NCI-H2081 treated with DMSO at 0.1 percent for 48 hours (cell line): ENCODE data around the gene KCNJ4.
A peak's percentile ranks its signal among the peaks of the same experiment; 100 is the strongest.
"Not testable (repeated sequence)": the region's sequence is repeated elsewhere in the genome, so short reads cannot be mapped to it uniquely, and the experiment has no call there.

Source experiments
- DNase-seq: peaks from one replicate; lab custom pipeline; 2025; lab: John Stamatoyannopoulos, UW

The KCNJ4 gene

GRCh38 chr22:38470179-38470578 is 15.2 kb upstream of the KCNJ4 start:
- DNase-seq = not testable (repeated sequence)

DNA sequence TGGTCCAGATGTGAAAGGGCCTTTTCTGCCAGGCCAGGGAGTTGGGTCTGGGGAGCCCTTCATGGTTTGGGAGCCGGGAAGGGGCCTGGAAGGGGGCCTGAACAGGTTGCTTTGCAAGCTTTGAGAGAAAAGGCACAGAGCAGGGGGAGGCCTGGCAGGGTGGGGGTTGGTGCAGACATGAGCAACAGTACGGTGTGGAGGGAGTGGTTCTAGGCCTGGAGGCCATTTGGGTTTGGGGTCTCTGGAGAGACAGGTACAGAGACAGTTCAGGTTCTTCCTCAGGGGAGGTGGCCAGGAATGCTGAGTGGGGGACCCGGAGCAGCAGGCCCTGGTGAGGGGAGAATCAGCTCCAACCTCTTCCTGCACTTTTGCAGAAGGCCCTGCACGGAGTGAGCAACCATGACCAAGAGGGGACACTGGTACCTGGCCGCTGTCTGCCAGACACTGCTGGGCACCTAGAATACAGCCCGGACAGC is 14.3 kb upstream of the KCNJ4 start:
- DNase-seq = no peak

- no peak for DNase-seq
Measured at GRCh38 chr22:38468443-38469305, 13.7 kb upstream of the KCNJ4 start.

DNA sequence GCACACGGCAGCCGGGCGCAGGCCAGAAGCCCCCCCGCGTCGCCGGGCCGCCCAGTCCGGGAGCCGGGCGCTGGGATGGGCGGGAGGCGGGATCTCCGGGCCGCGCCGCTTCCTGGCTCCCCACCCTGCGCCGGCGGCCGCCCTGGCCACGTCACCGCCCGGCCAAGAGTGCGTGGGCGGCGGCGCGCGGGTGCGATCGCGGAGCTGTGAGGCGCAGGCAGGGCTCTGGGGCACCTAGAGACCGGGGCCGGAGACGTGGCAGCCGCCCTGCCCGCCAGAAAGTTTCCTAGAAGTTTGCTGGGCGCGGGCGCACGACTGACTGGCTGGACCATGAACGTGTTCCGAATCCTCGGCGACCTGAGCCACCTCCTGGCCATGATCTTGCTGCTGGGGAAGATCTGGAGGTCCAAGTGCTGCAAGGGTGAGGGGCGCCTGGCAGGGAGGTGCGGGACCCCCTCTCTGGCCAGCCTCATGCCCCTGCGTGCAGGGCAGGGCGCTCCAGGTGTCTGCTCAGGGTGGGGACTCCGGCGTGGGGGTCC is 13.0 kb upstream of the KCNJ4 start, which contains the start of gene KDELR3:
KDELR3 (plus strand) TSS at position 193 of the 539 bp plus-strand sequence; CDS start at position 331, 138 bp downstream.
- no peak for DNase-seq

GRCh38 chr22:38467438-38467903 is 12.5 kb upstream of the KCNJ4 start:
- DNase-seq = no peak

- no peak for DNase-seq
Measured at GRCh38 chr22:38465673-38466490, 10.9 kb upstream of the KCNJ4 start.

DNA sequence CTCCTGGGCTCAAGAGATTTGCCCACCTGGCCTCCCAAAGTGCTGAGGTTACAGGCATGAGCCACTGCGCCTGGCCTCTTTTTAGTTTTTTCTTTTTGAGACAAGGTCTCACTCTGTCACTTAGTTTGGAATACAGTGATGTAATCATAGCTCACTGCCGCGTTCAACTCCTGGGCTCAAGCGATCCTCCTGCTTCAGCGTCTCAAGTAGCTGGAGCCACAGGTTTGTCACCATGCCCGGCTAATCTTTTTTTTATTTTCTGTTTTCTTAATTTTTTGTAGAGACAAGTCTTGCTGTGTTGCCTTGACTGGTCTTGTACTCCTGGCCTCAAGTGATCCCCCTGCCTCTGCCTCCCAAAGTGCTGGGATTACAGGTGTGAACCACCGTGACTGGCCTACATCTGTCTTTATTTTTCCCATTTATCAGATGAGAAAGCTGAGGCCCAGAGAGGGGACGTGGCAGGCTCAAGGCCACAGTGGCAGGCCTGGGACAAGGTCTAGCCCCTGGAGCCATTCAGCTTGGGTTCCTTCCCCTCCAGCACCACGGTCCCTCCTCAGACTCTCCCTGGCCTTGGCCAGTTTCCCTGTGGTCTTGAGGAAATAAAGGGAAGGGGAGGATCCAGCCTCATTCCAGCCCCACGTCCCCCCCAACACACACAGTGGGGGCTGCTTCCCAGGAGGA is 10.1 kb upstream of the KCNJ4 start:
- no peak for DNase-seq

- DNase-seq = no peak
Measured at GRCh38 chr22:38462960-38463784, 8.2 kb upstream of the KCNJ4 start.

DNA sequence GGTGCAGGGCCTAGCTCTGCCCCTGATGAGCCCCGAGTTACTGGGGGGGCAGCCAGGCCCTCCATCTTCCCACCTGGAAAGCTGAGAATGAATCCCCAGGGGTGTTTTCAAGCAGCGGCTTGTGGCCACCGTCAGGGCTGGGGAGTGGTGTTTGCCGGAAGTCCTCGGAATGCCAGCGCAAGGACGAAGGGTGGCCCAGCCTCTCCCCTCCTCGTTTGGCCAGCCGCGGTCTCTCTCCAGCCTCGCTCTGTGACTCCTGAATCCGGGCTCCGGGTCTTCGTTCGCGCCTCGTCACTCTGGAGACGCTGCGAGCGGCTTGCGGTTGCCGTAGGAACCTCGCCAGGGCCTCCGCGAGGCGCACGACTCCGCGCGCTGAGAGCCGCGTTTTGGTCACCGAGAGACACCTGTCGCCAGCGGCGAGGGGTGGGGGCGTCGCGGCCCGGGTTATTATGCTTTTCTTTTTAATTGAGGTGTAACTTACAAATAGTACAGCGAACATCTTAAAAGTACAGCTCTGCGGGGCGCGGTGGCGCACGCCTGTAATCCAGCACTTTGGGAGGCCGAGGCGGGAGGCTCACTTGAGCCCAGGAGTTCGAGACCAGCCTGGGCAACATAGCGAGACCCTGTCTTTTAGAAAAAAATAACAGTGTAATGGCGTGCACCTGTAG is 6.5 kb upstream of the KCNJ4 start:
- DNase-seq = peak; percentile 8

DNA sequence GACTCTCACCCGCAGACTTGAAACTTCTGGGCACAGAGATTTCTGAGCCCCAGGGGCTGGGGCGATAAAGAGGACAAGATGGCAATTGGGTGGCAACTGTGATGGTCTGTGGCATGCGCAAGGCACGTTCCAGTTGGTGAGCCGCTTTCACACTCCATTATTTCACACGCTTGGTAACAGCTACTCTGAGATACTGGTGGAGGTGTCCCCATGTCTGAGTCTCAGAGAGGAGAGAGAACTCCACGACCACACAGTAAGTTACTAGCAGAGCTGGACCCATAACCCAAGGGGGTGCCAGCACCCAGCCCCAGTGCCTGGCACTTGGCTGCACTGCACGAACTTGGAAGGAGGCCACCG is 6.0 kb upstream of the KCNJ4 start:
- no peak for DNase-seq

DNA sequence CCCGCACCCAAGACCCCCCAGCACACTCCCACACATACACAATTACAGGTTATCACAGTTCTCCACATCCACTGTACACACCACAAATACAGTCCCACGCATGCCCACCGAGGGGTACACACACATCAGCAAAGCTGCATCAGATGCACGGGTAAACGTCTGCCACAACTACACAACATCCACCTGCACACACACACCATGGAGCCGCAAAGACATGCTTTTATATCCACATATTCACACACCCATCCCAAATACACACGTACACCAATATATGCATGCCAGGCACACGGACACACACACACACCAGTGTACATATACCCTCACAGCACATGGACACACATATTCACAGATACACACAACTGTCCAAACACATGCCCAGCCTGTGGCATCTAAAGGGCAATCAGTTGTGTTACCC is 5.4 kb upstream of the KCNJ4 start:
- DNase-seq = no peak

DNA sequence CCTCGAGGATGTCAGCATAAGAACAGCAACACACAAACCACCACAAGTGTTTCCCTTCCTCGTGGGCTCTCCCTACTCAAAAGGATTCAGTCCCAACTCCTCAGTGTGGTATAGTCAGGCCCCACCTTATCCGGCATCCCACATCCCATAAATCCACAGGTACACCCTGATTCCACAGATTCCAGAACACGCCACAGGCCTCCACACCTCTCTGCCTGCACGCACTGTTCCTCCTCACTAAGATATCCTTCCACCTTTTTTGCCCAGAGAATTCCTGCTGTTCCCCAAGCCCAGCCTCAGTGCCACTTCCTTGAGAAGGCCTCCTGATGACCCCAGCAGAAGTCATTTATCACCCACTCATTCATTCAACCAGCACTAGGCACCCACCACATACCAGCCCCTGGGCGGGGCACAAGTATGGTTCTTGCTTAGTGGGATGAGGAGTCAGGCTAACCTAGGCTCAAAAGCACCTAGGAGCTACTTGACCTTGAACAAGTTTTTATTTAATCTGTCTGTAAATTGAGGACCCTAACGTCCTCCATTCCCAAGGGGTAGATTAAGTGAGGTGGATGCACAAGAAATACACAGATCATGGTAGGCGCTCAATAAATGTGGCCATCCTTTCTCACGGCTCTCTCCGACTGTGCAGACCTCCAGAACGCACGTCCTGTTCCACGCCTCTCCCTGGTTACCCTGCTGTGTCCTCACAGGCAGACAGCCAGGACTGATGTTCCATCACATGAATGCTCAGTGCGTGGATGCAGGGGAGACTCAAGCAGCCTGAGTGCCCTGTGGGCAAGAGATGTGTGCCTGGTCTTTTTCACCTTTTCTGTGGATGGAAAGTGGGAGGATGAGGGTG is 2.1 kb upstream of the KCNJ4 start:
- DNase-seq = no peak

DNA sequence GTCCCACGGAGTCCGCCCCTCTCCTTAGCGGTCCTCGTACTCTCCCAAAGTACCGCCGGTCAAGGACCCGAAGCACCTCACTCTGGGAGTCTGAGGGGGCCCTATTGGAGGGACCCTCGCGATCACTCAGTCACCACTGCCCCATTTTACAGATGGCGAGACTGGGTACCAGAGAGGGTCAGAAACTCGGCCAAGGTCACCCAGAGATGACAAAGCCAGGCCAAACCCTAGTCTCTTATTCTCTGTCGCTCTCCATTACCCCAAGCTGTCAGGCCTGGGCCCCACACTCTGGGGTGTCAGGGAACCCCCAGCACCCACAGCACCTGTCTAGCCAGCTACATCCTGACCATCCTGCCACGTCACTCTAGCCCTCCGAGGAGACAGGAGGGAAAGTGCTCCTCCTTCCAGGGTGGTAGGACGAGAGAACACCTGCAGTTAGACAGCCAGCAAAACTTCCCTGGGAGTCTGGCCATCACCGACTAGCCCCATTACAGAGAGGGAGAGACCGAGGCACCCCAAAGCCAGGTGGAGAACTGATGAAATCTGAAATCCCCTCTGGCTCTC is 1.4 kb upstream of the KCNJ4 start:
- DNase-seq = no peak

- DNase-seq = no peak
Measured at GRCh38 chr22:38455530-38456271, 702 bp upstream of the KCNJ4 start.

DNA sequence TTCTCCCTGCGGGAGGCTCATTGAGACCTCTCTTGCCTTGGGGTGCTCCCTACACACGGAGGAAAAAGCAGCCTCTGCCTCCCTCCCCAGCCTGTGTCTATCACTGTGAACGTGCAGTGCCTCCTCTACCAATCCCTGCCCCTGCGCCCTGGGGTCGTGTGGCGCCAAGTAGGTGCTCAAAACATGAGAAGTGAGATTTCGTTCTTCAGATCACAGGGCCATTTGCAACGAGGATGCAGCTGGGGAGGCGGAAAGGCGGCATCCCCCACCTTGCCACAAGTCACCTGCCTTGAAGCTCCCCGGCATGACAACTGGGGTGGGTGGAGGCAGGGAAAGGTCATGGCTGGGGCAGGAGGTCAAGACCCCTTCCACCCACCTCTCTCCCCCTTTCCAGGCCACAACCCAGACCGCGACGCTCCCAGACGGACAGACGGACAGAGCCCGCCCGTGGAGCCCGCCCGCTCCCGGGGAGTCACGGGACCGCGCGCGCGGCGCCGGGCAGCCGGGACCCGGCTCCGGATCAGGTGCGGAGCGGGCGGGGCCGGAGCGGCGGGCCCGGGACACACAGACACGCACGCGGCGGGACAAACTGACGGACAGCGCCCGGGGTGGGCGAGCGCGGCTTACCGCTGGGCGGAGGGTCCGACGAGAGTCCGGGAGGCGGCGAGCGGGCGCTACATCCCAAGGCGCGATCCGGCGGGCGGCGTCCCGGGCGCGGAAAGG is 485 bp downstream of the KCNJ4 start:
- no peak for DNase-seq

DNA sequence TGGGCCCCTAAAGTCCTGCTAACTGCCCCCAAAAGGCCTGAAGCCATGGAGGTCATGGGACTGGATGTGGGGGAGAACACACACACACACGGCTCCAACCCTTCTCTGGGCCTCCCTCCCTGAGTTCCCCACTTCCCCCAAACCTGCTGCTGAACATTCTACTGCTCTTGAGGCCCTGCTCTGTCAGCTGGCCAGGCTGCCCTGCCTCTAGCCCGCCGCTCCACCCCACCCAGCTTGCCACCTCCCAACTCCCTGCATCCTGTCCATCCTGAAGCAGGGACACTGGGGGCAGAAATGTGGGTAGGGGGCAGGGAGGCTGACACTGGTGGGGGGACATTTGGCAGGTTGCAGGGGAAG is 1.0 kb downstream of the KCNJ4 start:
- no peak for DNase-seq

GRCh38 chr22:38453066-38453672 is 1.8 kb downstream of the KCNJ4 start:
- no peak for DNase-seq
